GM18511 (cell line): ENCODE data around the gene BSG.
"Not testable (repeated sequence)": the region's sequence is repeated elsewhere in the genome, so short reads cannot be mapped to it uniquely, and the experiment has no call there.

ENCODE experiments used
- ATAC-seq: cut with Tn5 transposase; IDR thresholded peaks from one replicate; pipeline ENCODE4 v1.9.1; 2021; ENCODE audit warnings: mild to moderate bottlenecking, moderate library complexity; ENCODE audit not compliant: unreplicated experiment

Gene BSG

GRCh38 chr19:602391-603301 lies 30.2 kb downstream of the BSG start:
- no peak for ATAC-seq

- ATAC-seq = not testable (repeated sequence)
Observed at GRCh38 chr19:603302-603639, 30.9 kb downstream of the BSG start.

- ATAC-seq = not testable (repeated sequence)
Observed at GRCh38 chr19:603779-604178, 31.4 kb downstream of the BSG start.

GRCh38 chr19:604355-604754 lies 32.0 kb downstream of the BSG start:
- no peak for ATAC-seq

- not testable (repeated sequence) for ATAC-seq
Observed at GRCh38 chr19:605061-605971, 32.9 kb downstream of the BSG start.

GRCh38 chr19:607301-608154 lies 35.1 kb downstream of the BSG start:
- no peak for ATAC-seq

GRCh38 chr19:608155-609003 lies 36.0 kb downstream of the BSG start:
- ATAC-seq = no peak

- no peak for ATAC-seq
Observed at GRCh38 chr19:609004-609346, 36.6 kb downstream of the BSG start.

- ATAC-seq = peak; percentile 49
Observed at GRCh38 chr19:610071-610800, 37.8 kb downstream of the BSG start.

- peak; percentile 59 for ATAC-seq
Observed at GRCh38 chr19:610801-611480, 38.5 kb downstream of the BSG start.

- ATAC-seq = no peak
Observed at GRCh38 chr19:611481-611868, 39.1 kb downstream of the BSG start.

GRCh38 chr19:612941-613340 lies 40.5 kb downstream of the BSG start:
- no peak for ATAC-seq

- no peak for ATAC-seq
Observed at GRCh38 chr19:613732-614567, 41.6 kb downstream of the BSG start.

GRCh38 chr19:615619-616018 lies 43.2 kb downstream of the BSG start:
- ATAC-seq = no peak

GRCh38 chr19:616062-616700 lies 43.8 kb downstream of the BSG start:
- no peak for ATAC-seq

GRCh38 chr19:616747-617526 lies 44.5 kb downstream of the BSG start:
- ATAC-seq = no peak
